NB4 (cell line): Measurements from ENCODE around the gene CIDEA.

ENCODE experiments used
- DNase-seq: peaks from one replicate; pipeline ENCODE4 v3.0.0; 2010; ENCODE audit warnings: low read depth
- H3K4me3 ChIP-seq: one replicate; pipeline ENCODE4 v1.5.1; 2011; ENCODE audit warnings: mild to moderate bottlenecking, low read depth, low read length, moderate library complexity
- MYC ChIP-seq: IDR thresholded peaks from 2 replicates; pipeline ENCODE4 v1.6.1; 2011; ENCODE audit warnings: low read depth, low read length
- POLR2A ChIP-seq: IDR thresholded peaks from 2 replicates; pipeline ENCODE4 v1.6.1; 2011; ENCODE audit warnings: mild to moderate bottlenecking; ENCODE audit not compliant: insufficient read length; ENCODE audit errors: extremely low read depth
- TF ChIP-seq, protein P1 (sequence below): IDR thresholded peaks from 2 replicates; pipeline ENCODE4 v1.6.1; 2011; ENCODE audit warnings: low read depth, low read length
- TF ChIP-seq, protein P2 (sequence below): IDR thresholded peaks from one replicate; pipeline ENCODE4 v1.5.1; 2012; ENCODE audit warnings: low read depth, low read length

Gene CIDEA

DNA sequence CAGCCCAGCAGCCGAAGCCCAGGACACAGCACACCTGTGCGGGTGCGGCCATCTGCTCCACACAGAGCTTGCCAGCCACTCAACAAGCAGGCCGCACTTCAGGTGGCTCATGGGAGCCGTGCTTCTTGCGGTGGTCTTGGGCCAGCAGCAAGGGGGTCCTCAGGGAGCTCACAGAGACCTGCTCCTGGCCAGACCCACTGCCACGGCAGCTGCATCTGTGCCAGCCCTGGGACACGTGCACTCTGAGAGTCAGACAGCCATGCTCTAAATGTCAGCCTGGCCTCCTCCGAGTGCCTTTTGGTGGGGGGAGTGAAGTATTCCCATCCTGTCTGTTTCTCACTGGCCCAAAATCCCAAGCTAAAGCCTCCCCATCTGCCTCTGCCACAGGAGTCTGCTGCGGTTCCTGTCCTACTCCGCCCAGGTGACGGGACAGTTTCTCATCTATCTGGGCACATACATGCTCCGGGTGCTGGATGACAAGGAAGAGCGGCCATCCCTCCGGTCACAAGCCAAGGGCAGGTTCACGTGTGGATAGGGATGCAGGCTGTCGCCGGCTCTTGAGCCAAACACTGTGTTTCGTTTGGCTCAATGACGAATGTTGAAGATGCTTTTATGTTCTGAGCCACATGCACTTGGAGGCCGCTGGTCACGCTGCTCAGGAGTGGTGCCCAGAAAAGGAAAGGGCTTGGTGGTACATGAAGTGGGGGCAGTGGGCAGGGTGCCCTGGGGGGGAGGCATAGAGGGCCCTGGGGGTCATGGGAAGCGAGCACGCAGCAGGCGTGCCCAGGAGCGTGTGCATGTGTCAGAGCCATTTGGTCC lies 22.8 kb downstream of the CIDEA start:
- TF ChIP-seq MYC (no peak), POLR2A (no peak)
- TF ChIP-seq, protein P1, sequence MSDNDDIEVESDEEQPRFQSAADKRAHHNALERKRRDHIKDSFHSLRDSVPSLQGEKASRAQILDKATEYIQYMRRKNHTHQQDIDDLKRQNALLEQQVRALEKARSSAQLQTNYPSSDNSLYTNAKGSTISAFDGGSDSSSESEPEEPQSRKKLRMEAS = no peak
- TF ChIP-seq, protein P2, sequence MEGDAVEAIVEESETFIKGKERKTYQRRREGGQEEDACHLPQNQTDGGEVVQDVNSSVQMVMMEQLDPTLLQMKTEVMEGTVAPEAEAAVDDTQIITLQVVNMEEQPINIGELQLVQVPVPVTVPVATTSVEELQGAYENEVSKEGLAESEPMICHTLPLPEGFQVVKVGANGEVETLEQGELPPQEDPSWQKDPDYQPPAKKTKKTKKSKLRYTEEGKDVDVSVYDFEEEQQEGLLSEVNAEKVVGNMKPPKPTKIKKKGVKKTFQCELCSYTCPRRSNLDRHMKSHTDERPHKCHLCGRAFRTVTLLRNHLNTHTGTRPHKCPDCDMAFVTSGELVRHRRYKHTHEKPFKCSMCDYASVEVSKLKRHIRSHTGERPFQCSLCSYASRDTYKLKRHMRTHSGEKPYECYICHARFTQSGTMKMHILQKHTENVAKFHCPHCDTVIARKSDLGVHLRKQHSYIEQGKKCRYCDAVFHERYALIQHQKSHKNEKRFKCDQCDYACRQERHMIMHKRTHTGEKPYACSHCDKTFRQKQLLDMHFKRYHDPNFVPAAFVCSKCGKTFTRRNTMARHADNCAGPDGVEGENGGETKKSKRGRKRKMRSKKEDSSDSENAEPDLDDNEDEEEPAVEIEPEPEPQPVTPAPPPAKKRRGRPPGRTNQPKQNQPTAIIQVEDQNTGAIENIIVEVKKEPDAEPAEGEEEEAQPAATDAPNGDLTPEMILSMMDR = no peak
- H3K4me3 ChIP-seq = no peak overlapping the region
- DNase-seq = no peak

DNA sequence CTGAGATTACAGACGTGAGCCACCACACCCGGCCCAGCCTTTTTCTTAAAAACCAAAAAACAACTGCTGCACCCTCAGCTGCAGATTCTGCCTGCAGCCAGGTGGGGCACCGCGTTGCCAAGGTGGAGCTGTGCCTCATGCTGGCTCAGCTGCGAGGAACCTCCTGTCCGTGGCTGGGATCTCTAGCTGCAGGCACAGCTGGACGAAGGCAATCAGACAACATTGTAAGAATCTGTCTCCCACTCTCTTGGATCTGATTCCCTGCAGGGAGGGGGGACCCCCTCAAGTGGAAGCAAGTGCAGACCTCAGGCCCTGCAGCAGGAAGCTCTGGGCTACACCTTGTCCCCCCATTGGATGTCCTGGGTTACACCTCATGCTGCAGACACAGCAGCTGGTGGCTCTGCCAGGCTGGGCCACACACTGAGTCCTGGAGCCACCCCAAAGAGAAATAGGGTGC lies 24.1 kb downstream of the CIDEA start:
- H3K4me3 ChIP-seq = no peak overlapping the region
- DNase-seq = no peak
- TF ChIP-seq, protein P2 = no peak
- TF ChIP-seq MYC = no peak
- no peak for TF ChIP-seq POLR2A
- TF ChIP-seq, protein P1 = no peak

DNA sequence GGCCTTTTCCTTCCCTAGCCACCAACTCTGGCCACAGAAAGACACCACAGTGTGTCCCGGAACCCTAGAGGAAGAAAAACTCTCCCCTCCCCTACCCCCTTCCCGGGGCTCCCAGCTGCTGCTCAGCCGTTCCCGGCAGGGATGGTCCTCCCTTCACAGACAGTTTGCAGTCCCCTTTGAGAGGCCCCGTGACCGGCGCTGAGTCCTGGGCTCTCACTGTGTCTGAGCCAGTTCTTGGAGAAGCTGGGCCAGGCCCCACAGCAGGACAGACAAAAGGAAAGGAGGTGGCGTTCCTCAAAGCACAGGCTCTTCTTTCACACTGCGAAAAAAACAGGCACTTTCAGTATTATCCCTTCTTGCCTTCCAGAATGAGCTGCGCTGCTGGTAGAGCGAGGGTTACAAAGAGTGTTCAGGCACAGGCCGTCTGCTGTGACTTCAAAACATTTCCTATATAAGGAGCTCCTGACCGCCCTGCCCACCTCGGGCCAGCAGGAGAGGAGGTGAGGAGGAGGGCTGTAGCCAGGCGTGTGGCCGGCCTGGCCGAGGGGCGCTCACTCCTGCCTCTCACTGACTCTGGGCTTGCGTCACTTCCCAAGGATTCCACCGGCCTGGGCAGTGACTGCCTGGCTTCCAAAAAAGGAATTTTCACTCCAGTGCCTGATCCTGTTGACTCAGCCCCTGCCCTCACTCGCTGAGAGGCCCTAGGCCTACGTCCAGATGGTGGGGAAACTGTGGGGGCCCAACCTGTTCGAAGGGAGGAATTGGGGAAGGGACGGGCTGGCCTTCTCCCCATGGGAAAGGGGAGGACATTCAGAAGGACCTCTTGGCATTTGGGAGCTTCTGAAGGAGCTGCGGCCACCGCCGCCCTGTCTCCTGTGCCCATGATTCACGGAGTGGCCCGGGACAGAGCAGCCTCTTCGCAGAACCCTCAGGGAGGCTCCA lies 24.9 kb downstream of the CIDEA start:
- no peak overlapping the region for H3K4me3 ChIP-seq
- DNase-seq = no peak

DNA sequence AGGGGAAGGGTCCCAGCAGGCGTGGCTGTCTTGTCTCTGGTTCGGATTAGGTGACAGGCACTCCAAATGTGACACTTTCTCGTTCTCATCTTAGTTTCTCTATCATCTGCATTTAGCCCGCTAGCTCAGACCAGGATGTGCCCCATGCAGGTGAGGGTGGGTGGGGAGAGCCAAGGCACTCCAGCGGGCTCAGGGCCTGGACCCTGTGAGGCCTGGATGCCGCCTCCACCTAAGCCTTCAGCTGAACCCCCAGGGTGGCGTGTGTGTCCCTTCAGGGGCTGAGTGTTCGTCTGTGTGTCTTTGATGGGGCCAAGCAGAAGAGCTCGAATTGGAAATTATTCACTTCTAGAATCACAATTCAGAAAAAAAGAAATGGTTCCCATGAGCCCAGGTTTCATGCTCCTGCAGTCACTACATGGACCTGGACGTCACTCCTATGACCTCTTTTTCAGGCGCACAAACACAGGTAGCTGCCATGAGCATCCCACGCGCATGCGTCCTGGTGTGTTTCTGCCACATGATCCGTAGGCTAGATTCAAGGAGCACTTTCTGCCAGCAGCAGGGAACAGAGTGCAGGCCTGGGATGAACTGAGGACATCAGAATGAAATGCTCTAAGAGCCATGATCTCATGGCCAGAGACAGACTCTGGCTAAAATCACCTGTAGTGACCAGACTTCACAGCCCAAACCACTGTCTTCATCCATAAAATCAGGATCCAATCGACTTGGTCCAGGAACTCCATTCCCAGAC lies 25.8 kb downstream of the CIDEA start:
- TF ChIP-seq, protein P1 = no peak
- TF ChIP-seq, protein P2 = no peak
- no peak overlapping the region for H3K4me3 ChIP-seq
- no peak for DNase-seq

More for the DNA sequence above, 24.9 kb downstream of the CIDEA start:
- TF ChIP-seq, protein P1 = no peak
- no peak for TF ChIP-seq MYC
- TF ChIP-seq, protein P2 = no peak
- TF ChIP-seq POLR2A = no peak

DNA sequence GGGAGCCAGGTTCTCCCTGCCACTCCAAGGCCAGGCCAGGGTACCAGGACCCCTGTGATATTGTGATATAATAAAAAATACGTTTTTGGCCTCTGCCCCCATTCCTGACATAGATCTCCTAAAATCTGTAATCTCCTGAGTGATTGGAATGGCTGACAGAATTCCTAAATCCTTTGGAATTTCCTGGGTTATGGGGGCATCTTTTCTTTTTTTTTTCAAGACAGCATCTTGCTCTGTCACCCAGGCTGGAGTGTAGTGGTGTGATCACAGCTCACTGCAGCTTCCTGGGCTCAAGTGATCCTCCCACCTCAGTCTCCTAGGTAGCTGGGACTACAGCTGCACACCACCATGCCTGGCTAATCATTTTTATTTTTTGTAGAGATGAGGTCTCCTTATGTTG lies 27.7 kb downstream of the CIDEA start:
- TF ChIP-seq MYC (no peak), POLR2A (no peak)
- TF ChIP-seq, protein P2 = no peak
- TF ChIP-seq, protein P1 = no peak
- no peak for DNase-seq
- no peak overlapping the region for H3K4me3 ChIP-seq
